ENCODE data around the gene PI4KA.

GRCh38 chr22:20786536-20786979, 72.1 kb downstream of the PI4KA start:
- TF ChIP-seq CTCF (IDR thresholded peaks at IDR 0.05) = no peak
- TF ChIP-seq POLR2A (IDR thresholded peaks at IDR 0.05) = no peak
